Type B pancreatic cell (in vitro differentiated cells): ENCODE data around the gene RSF1. TPM values are rescaled to one million over a fixed set of nuclear protein-coding genes. Genes with fewer than 3 reads are reported as not detected.

Experiments used
- DNase-seq: peaks from one replicate; pipeline ENCODE4 v3.0.0; 2021; ENCODE audit warnings: mixed read lengths; ENCODE audit not compliant: unreplicated experiment; ENCODE audit errors: extremely low spot score
- H3K27ac Mint-ChIP-seq: 2 replicates; pipeline ENCODE4 v1.8.0; 2021; ENCODE audit warnings: mild to moderate bottlenecking, mixed read lengths
- H3K27me3 Mint-ChIP-seq: 2 replicates; pipeline ENCODE4 v1.8.0; 2021; ENCODE audit warnings: mixed read lengths
- H3K36me3 Mint-ChIP-seq: 2 replicates; pipeline ENCODE4 v1.8.0; 2021; ENCODE audit warnings: mixed read lengths
- H3K4me1 Mint-ChIP-seq: one replicate; pipeline ENCODE4 v1.8.0; 2021; ENCODE audit warnings: mixed read lengths; ENCODE audit not compliant: unreplicated experiment
- H3K4me3 Mint-ChIP-seq: 2 replicates; pipeline ENCODE4 v1.8.0; 2021; ENCODE audit warnings: mild to moderate bottlenecking, mixed read lengths
- H3K9me3 Mint-ChIP-seq: 2 replicates; pipeline ENCODE4 v1.8.0; 2021; ENCODE audit warnings: mixed read lengths
- total RNA-seq: library from RNA; stranded (reverse); gene quantifications from 2 replicates; pipeline ENCODE4 v1.2.1, GENCODE V29; 2021; ENCODE audit warnings: low replicate concordance
- TF ChIP-seq, protein P1 (sequence below): fragments of 200-600 bp; sonication (generic); conservative IDR thresholded peaks from 2 replicates; pipeline ENCODE4 v1.5.0; 2021; ENCODE audit warnings: antibody characterized with exemption, mild to moderate bottlenecking

RSF1 gene
- total RNA-seq, 1 donor from 2014 or later: 74.2 TPM

DNA sequence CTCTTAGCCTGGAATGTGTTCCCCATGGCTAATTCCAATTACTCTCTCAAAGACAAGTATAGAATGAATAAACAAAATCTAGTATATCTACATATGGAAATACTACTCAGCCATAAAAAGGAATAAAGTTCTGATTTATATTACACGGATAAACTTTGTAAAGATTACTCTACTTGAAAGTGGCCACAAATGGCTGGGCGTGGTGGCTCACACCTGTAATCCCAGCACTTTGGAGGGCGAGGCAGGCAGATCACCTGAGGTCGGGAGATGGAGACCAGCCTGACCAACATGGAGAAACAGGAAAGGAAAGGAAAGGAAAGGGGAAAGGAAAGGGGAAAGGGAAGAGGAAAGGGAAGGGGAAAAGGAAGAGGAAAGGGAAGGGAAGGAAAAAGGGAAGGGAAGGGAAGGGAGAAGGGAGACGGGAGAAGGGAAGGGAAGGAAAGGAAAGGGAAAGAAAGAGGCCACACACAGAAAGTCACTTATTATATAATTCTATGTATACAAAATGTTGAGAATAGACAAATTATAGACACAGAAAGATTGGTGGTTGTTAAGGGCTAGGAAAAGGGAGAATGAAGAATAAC lies 92.2 kb downstream of the RSF1 start:
- H3K27ac Mint-ChIP-seq: no peak overlapping the region
- TF ChIP-seq, protein P1, sequence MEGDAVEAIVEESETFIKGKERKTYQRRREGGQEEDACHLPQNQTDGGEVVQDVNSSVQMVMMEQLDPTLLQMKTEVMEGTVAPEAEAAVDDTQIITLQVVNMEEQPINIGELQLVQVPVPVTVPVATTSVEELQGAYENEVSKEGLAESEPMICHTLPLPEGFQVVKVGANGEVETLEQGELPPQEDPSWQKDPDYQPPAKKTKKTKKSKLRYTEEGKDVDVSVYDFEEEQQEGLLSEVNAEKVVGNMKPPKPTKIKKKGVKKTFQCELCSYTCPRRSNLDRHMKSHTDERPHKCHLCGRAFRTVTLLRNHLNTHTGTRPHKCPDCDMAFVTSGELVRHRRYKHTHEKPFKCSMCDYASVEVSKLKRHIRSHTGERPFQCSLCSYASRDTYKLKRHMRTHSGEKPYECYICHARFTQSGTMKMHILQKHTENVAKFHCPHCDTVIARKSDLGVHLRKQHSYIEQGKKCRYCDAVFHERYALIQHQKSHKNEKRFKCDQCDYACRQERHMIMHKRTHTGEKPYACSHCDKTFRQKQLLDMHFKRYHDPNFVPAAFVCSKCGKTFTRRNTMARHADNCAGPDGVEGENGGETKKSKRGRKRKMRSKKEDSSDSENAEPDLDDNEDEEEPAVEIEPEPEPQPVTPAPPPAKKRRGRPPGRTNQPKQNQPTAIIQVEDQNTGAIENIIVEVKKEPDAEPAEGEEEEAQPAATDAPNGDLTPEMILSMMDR: no peak
- H3K27me3 Mint-ChIP-seq: no peaks in the 10 kb centered on the region
- H3K4me3 Mint-ChIP-seq: no peak overlapping the region
- peaks cover 29% of the 10 kb centered on the region for H3K36me3 Mint-ChIP-seq
- peaks cover 7% of the 10 kb centered on the region for H3K9me3 Mint-ChIP-seq
- no peak for DNase-seq
- no peaks in the 10 kb centered on the region for H3K4me1 Mint-ChIP-seq

DNA sequence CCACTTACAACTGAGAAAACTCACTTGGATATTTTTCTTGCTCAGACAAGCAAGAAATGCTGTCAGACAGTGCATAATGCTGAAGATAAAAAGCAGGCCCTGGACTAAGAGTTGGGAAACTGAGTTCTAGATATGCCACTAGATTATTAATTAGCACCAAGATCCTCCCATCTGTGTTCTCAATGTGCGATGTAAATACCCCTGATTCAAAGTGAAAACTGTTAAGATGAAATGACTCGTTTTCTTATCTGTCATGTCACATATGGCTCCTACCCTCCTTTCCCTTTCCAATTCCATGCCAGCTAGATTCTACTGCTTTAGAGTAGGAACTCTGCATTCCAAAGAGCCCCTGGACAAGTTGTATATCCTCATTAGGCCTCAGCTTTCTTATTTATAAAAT lies 94.0 kb downstream of the RSF1 start:
- TF ChIP-seq, protein P1: no peak
- Mint-ChIP-seq H3K27ac (no peak overlapping the region), H3K9me3 (no peaks in the 10 kb centered on the region), H3K4me1 (no peaks in the 10 kb centered on the region), H3K36me3 (peaks cover 26% of the 10 kb centered on the region), H3K27me3 (no peaks in the 10 kb centered on the region), H3K4me3 (no peak overlapping the region)
- no peak for DNase-seq

DNA sequence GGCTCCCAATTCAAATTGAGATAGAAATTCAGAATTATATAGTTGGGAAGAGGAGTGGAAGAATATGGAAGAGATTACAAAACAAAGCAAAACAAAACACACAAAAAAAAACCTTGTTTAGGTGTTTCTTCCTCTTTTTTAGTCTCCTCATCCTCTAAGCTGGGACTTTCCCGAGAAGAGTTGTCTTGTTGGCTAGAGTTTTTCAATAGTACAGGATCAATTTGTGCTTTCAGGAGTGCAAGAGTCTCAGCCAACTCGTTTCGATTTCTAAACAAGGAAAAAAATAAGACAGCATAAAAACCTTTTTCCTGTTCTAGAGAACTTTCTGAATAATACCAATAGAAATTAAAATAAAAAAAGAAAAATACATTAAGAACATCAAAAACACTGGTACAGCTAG lies 95.1 kb downstream of the RSF1 start:
- Mint-ChIP-seq H3K9me3 (no peaks in the 10 kb centered on the region), H3K27ac (no peak overlapping the region), H3K4me1 (no peaks in the 10 kb centered on the region)

DNA sequence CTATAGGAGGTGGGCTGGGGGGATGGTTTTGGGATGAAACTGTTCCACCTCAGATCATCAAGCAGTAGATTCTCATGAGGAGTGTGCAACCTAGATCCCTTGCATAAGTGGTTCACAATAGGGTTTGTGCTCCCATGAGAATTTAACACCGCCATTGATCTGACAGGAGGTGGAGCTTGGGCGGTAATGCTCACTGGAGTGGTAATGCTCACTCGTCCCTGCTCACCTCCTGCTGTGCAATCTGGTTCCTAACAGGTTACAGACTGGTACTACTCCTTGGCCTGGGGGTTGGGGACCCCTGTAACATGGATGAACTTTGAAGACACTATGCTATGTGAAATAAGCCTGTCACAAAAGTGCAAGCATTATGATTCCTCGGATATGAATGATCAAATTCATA lies 95.9 kb downstream of the RSF1 start:
- Mint-ChIP-seq H3K4me1 (no peaks in the 10 kb centered on the region), H3K9me3 (no peaks in the 10 kb centered on the region), H3K27ac (no peak overlapping the region), H3K36me3 (peaks cover 25% of the 10 kb centered on the region), H3K4me3 (no peak overlapping the region), H3K27me3 (no peaks in the 10 kb centered on the region)
- no peak for DNase-seq
- TF ChIP-seq, protein P1: no peak

More for the DNA sequence above, 95.1 kb downstream of the RSF1 start:
- DNase-seq: no peak
- Mint-ChIP-seq H3K36me3 (peaks cover 22% of the 10 kb centered on the region), H3K4me3 (no peak overlapping the region), H3K27me3 (no peaks in the 10 kb centered on the region)
- TF ChIP-seq, protein P1: no peak

DNA sequence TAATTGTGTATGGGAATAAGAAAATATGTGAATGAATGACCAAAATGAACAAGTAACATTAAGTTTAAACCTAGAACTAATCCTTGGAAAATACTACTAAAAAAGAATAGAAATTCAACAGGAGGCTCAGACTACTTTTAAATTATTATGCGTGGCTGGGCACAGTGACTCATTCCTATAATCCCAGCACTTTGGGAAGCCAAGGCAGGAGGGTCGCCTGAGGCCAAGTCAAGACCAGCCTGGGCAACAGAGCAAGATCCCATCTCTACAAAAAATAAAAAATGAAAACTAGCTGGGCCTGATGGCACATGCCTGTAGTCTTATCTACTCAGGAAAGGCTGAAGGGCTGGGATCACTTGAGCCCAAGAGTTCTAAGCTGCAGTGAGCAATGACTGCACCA lies 97.5 kb downstream of the RSF1 start:
- Mint-ChIP-seq H3K27ac (no peak overlapping the region), H3K4me1 (no peaks in the 10 kb centered on the region), H3K4me3 (no peak overlapping the region), H3K9me3 (no peaks in the 10 kb centered on the region), H3K36me3 (peaks cover 37% of the 10 kb centered on the region), H3K27me3 (no peaks in the 10 kb centered on the region)
- DNase-seq: no peak
- TF ChIP-seq, protein P1: no peak

DNA sequence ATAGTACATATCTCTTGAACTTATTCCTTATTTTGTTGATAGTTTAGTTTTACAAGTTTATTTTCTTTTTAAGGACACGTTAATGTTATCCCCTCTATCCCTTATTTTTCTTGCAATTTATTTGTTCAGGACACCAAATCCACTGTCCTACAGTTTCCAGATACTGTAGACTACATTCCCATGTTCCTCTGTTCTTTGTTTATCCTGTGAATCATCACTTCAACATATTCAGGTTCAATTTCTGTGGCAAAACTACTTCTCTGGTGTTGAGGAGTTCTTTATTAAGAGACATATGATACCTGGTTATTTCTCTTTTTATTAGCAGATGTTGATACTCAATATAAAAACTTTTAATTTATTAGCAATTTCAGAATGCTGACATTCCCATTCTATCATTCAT lies 110.2 kb downstream of the RSF1 start:
- Mint-ChIP-seq H3K27me3 (no peaks in the 10 kb centered on the region), H3K4me3 (no peak overlapping the region), H3K4me1 (no peaks in the 10 kb centered on the region), H3K9me3 (no peaks in the 10 kb centered on the region), H3K27ac (no peak overlapping the region), H3K36me3 (peaks cover 16% of the 10 kb centered on the region)
- DNase-seq: no peak
- TF ChIP-seq, protein P1: no peak
